ENCODE results near the gene HEATR5B. TPM values are rescaled to one million over a fixed set of nuclear protein-coding genes. Genes with fewer than 3 reads are reported as not detected.
"Not testable (repeated sequence)": the region's sequence is repeated elsewhere in the genome, so short reads cannot be mapped to it uniquely, and the experiment has no call there.

HEATR5B gene
- total RNA-seq, 2 experiments from 2014 or later = 16.4 to 17.0 TPM

GRCh38 chr2:37011130-37011529 is 73.0 kb downstream of the HEATR5B start:
- Mint-ChIP-seq H3K27ac (no peak overlapping the region), H3K27me3 (ENCODE audit: low read depth) (no peaks in the 10 kb centered on the region), H3K9me3 (ENCODE audit: insufficient read depth) (no peaks in the 10 kb centered on the region), H3K4me1 (ENCODE audit: low read depth) (peaks cover 8% of the 10 kb centered on the region), H3K4me3 (no peak overlapping the region), H3K36me3 (ENCODE audit: low read depth) (peaks cover 32% of the 10 kb centered on the region)
- ChIA-PET POLR2A (no interaction called here), CTCF (no interaction called here)
- no peak for DNase-seq
- ATAC-seq = no peak

GRCh38 chr2:37005118-37005868 is 78.9 kb downstream of the HEATR5B start:
- POLR2A ChIA-PET = interaction anchor here (1.2 kb wide), 1 partner anchor 39 kb away, joined by 3 read pairs; the partner anchor contains the start of gene STRN
- DNase-seq (peak; percentile 47), ATAC-seq (peak; percentile 95)
- Mint-ChIP-seq H3K9me3 (ENCODE audit: insufficient read depth) (no peaks in the 10 kb centered on the region), H3K27me3 (ENCODE audit: low read depth) (no peaks in the 10 kb centered on the region), H3K4me3 (no peak overlapping the region), H3K4me1 (ENCODE audit: low read depth) (peaks cover 12% of the 10 kb centered on the region), H3K36me3 (ENCODE audit: low read depth) (peaks cover 35% of the 10 kb centered on the region), H3K27ac (peak overlapping the region; percentile 35)
- CTCF ChIA-PET = no interaction called here

GRCh38 chr2:37000988-37001556 is 83.1 kb downstream of the HEATR5B start:
- Mint-ChIP-seq H3K9me3 (ENCODE audit: insufficient read depth) (no peaks in the 10 kb centered on the region), H3K27me3 (ENCODE audit: low read depth) (no peaks in the 10 kb centered on the region), H3K36me3 (ENCODE audit: low read depth) (peaks cover 32% of the 10 kb centered on the region), H3K27ac (no peak overlapping the region), H3K4me1 (ENCODE audit: low read depth) (peaks cover 12% of the 10 kb centered on the region), H3K4me3 (no peak overlapping the region)
- ATAC-seq (no peak), DNase-seq (no peak)
- POLR2A ChIA-PET = interaction anchor here (0.7 kb wide), 1 partner anchor 11 kb away, joined by 3 read pairs; no protein-coding TSS in a partner anchor
- CTCF ChIA-PET = no interaction called here

GRCh38 chr2:37000318-37000717 is 83.9 kb downstream of the HEATR5B start:
- H3K27ac Mint-ChIP-seq = no peak overlapping the region
- ChIA-PET CTCF (no interaction called here), POLR2A (interaction anchor here (0.7 kb wide), 1 partner anchor 10 kb away, joined by 3 read pairs; no protein-coding TSS in a partner anchor)
- ATAC-seq = no peak
- peaks cover 7% of the 10 kb centered on the region for H3K4me1 Mint-ChIP-seq (ENCODE audit: low read depth)
- DNase-seq = no peak
- H3K27me3 Mint-ChIP-seq (ENCODE audit: low read depth) = no peaks in the 10 kb centered on the region
- H3K4me3 Mint-ChIP-seq = no peak overlapping the region
- H3K36me3 Mint-ChIP-seq (ENCODE audit: low read depth) = peaks cover 30% of the 10 kb centered on the region
- no peaks in the 10 kb centered on the region for H3K9me3 Mint-ChIP-seq (ENCODE audit: insufficient read depth)

GRCh38 chr2:36999416-36999815 is 84.8 kb downstream of the HEATR5B start:
- not testable (repeated sequence) for H3K27ac Mint-ChIP-seq

GRCh38 chr2:36993841-36994620 is 90.1 kb downstream of the HEATR5B start:
- POLR2A ChIA-PET = no interaction called here
- no peaks in the 10 kb centered on the region for H3K27me3 Mint-ChIP-seq (ENCODE audit: low read depth)

More at GRCh38 chr2:36999416-36999815, 84.8 kb downstream of the HEATR5B start:
- H3K4me3 Mint-ChIP-seq; H3K4me1 Mint-ChIP-seq (ENCODE audit: low read depth); H3K9me3 Mint-ChIP-seq (ENCODE audit: insufficient read depth); CTCF ChIA-PET; DNase-seq; ATAC-seq; POLR2A ChIA-PET; H3K27me3 Mint-ChIP-seq (ENCODE audit: low read depth): not testable (repeated sequence)
- H3K36me3 Mint-ChIP-seq (ENCODE audit: low read depth) = peaks cover 22% of the 10 kb centered on the region

GRCh38 chr2:36988008-36988407 is 96.2 kb downstream of the HEATR5B start:
- Mint-ChIP-seq H3K36me3 (ENCODE audit: low read depth) (peaks cover 17% of the 10 kb centered on the region), H3K9me3 (ENCODE audit: insufficient read depth) (no peaks in the 10 kb centered on the region), H3K4me3 (no peak overlapping the region), H3K27me3 (ENCODE audit: low read depth) (no peaks in the 10 kb centered on the region), H3K4me1 (ENCODE audit: low read depth) (no peaks in the 10 kb centered on the region), H3K27ac (no peak overlapping the region)
- ATAC-seq (no peak), DNase-seq (no peak)
- POLR2A ChIA-PET = no interaction called here
- CTCF ChIA-PET = no interaction called here

More at GRCh38 chr2:36993841-36994620, 90.1 kb downstream of the HEATR5B start:
- CTCF ChIA-PET = no interaction called here
- Mint-ChIP-seq H3K4me3 (no peak overlapping the region), H3K4me1 (ENCODE audit: low read depth) (no peaks in the 10 kb centered on the region), H3K27ac (no peak overlapping the region), H3K9me3 (ENCODE audit: insufficient read depth) (no peaks in the 10 kb centered on the region), H3K36me3 (ENCODE audit: low read depth) (peaks cover 16% of the 10 kb centered on the region)
- ATAC-seq (no peak), DNase-seq (no peak)

GRCh38 chr2:36982467-36982866 is 101.7 kb downstream of the HEATR5B start:
- Mint-ChIP-seq H3K27ac (no peak overlapping the region), H3K36me3 (ENCODE audit: low read depth) (peaks cover 22% of the 10 kb centered on the region), H3K4me3 (no peak overlapping the region), H3K9me3 (ENCODE audit: insufficient read depth) (no peaks in the 10 kb centered on the region), H3K27me3 (ENCODE audit: low read depth) (no peaks in the 10 kb centered on the region), H3K4me1 (ENCODE audit: low read depth) (no peaks in the 10 kb centered on the region)
- DNase-seq (no peak), ATAC-seq (no peak)
- ChIA-PET POLR2A (interaction anchor here (1.1 kb wide), 1 partner anchor 16 kb away, joined by 3 read pairs; no protein-coding TSS in a partner anchor), CTCF (no interaction called here)

- Mint-ChIP-seq H3K27me3 (ENCODE audit: low read depth) (no peaks in the 10 kb centered on the region), H3K4me1 (ENCODE audit: low read depth) (no peaks in the 10 kb centered on the region), H3K4me3 (no peak overlapping the region), H3K9me3 (ENCODE audit: insufficient read depth) (no peaks in the 10 kb centered on the region), H3K36me3 (ENCODE audit: low read depth) (peaks cover 20% of the 10 kb centered on the region), H3K27ac (no peak overlapping the region)
- CTCF ChIA-PET = no interaction called here
- DNase-seq (no peak), ATAC-seq (no peak)
- POLR2A ChIA-PET = interaction anchor here (1.1 kb wide), 1 partner anchor 15 kb away, joined by 3 read pairs; no protein-coding TSS in a partner anchor
Observed at GRCh38 chr2:36981911-36982310, 102.3 kb downstream of the HEATR5B start.

- CTCF ChIA-PET; ATAC-seq; POLR2A ChIA-PET; H3K4me3 Mint-ChIP-seq; H3K27ac Mint-ChIP-seq; H3K9me3 Mint-ChIP-seq (ENCODE audit: insufficient read depth); H3K27me3 Mint-ChIP-seq (ENCODE audit: low read depth); DNase-seq; H3K4me1 Mint-ChIP-seq (ENCODE audit: low read depth): not testable (repeated sequence)
- H3K36me3 Mint-ChIP-seq (ENCODE audit: low read depth) = peaks cover 16% of the 10 kb centered on the region
Observed at GRCh38 chr2:36979007-36979406, 105.2 kb downstream of the HEATR5B start.

GRCh38 chr2:36976065-36976464 is 108.1 kb downstream of the HEATR5B start:
- POLR2A ChIA-PET = interaction anchor here (2.1 kb wide), 1 partner anchor 9 kb away, joined by 7 read pairs; the partner anchor contains the start of gene STRN
- ATAC-seq = no peak
- no peaks in the 10 kb centered on the region for H3K27me3 Mint-ChIP-seq (ENCODE audit: low read depth)

GRCh38 chr2:36975306-36975705 is 108.9 kb downstream of the HEATR5B start:
- Mint-ChIP-seq H3K27ac (no peak overlapping the region), H3K4me3 (no peak overlapping the region), H3K4me1 (ENCODE audit: low read depth) (no peaks in the 10 kb centered on the region), H3K27me3 (ENCODE audit: low read depth) (no peaks in the 10 kb centered on the region), H3K9me3 (ENCODE audit: insufficient read depth) (no peaks in the 10 kb centered on the region), H3K36me3 (ENCODE audit: low read depth) (peaks cover 13% of the 10 kb centered on the region)
- ChIA-PET CTCF (no interaction called here), POLR2A (interaction anchor here (2.1 kb wide), 1 partner anchor 9 kb away, joined by 7 read pairs; the partner anchor contains the start of gene STRN)
- no peak for ATAC-seq
- no peak for DNase-seq

More at GRCh38 chr2:36976065-36976464, 108.1 kb downstream of the HEATR5B start:
- CTCF ChIA-PET = no interaction called here
- no peaks in the 10 kb centered on the region for H3K4me1 Mint-ChIP-seq (ENCODE audit: low read depth)
- no peak for DNase-seq
- H3K9me3 Mint-ChIP-seq (ENCODE audit: insufficient read depth) = no peaks in the 10 kb centered on the region
- H3K4me3 Mint-ChIP-seq = no peak overlapping the region
- peaks cover 15% of the 10 kb centered on the region for H3K36me3 Mint-ChIP-seq (ENCODE audit: low read depth)
- no peak overlapping the region for H3K27ac Mint-ChIP-seq

Measured in activated CD8-positive, alpha-beta T cell treated with anti-CD3 and anti-CD28 coated beads, Interleukin-2, amount 10 ng/mL, durations not matched to agents 7 days and 5 days (primary cell).